GM12878 (cell line): ENCODE data around the gene MTNR1A. TPM values are rescaled to one million over a fixed set of nuclear protein-coding genes. Genes with fewer than 3 reads are reported as not detected.
"Not testable (repeated sequence)": the region's sequence is repeated elsewhere in the genome, so short reads cannot be mapped to it uniquely, and the experiment has no call there.

Experiments
- ATAC-seq: fragments of 200-7000 bp; cut with Tn5 transposase; 3 replicates; pipeline ENCODE4 v1.9.1; 2020; ENCODE audit warnings: mild to moderate bottlenecking, moderate library complexity
- BruUV-seq: library from RNA; stranded (reverse); fragments of 400-500 nt; replicated peaks from 2 replicates; lab custom pipeline; 2021; lab: Mats Ljungman, UMichigan
- CTCF ChIA-PET: fragments of 300-600 bp; sonication (Branson Sonifier 250); formaldehyde crosslinking; extraction: SDS; loops from one replicate; lab custom pipeline; 2021; ENCODE audit warnings: inconsistent platforms; lab: Yijun Ruan, JAX
- POLR2A ChIA-PET: fragments of 350-600 bp; formaldehyde crosslinking; extraction: SDS; loops from one replicate; lab custom pipeline; 2021; ENCODE audit warnings: inconsistent platforms; lab: Charles Lee
- RAD21 ChIA-PET: fragments of 300-600 bp; sonication (Branson Sonifier 250); formaldehyde crosslinking; loops from one replicate; lab custom pipeline; 2023; ENCODE audit warnings: antibody characterized with exemption; ENCODE audit not compliant: unreplicated experiment; lab: Charles Lee
- SMC1A ChIA-PET: fragments of 300-600 bp; sonication (Branson Sonifier 250); formaldehyde crosslinking; loops from one replicate; lab custom pipeline; 2023; ENCODE audit not compliant: unreplicated experiment, uncharacterized antibody; lab: Charles Lee
- DNase-seq: peaks from one replicate; pipeline ENCODE4 v3.0.0-alpha.2; 2011; ENCODE audit warnings: low read depth, low spot score
- FAIRE-seq: peaks from 3 replicates; lab custom pipeline; 2011; peaks lifted over from hg19 to GRCh38; lab: Jason Lieb, UNC
- H2AFZ ChIP-seq: 2 replicates; pipeline ENCODE4 v1.6.0; 2011; ENCODE audit warnings: low read depth, low read length, control low read depth; ENCODE audit not compliant: control insufficient read depth
- H3K27ac ChIP-seq: 2 replicates; pipeline ENCODE4 v1.5.1; 2011; ENCODE audit warnings: control low read depth; ENCODE audit not compliant: control insufficient read depth, insufficient read depth
- H3K27me3 ChIP-seq, 2 experiments: replicated peaks in 1 of 2; 2 replicates each; pipeline versions ENCODE4 v1.6.0 to v1.6.1; 2011; ENCODE audit warnings: low read length in 1 of 2; ENCODE audit not compliant: control insufficient read depth in 2 of 2, insufficient read depth in 2 of 2
- H3K36me3 ChIP-seq, 2 experiments: 2 replicates each; pipeline ENCODE4 v1.5.1; 2011; ENCODE audit warnings: low read length in 1 of 2; ENCODE audit not compliant: control insufficient read depth in 2 of 2, insufficient read depth in 2 of 2
- H3K4me1 ChIP-seq: 2 replicates; pipeline ENCODE4 v1.6.1; 2011; ENCODE audit warnings: mild to moderate bottlenecking, low read length, moderate library complexity, mixed read lengths; ENCODE audit not compliant: control insufficient read depth, insufficient read depth
- H3K4me2 ChIP-seq: 2 replicates; pipeline ENCODE4 v1.6.0; 2011; ENCODE audit warnings: control low read depth; ENCODE audit not compliant: control insufficient read depth, insufficient read depth
- H3K4me3 ChIP-seq: fragments of 200-600 bp; sonication (generic); 2 replicates; pipeline ENCODE4 v1.5.1; 2016
- H3K79me2 ChIP-seq: 2 replicates; pipeline ENCODE4 v1.6.0; 2011; ENCODE audit warnings: low read length; ENCODE audit not compliant: control insufficient read depth, insufficient read depth
- H3K9ac ChIP-seq: 2 replicates; pipeline ENCODE4 v1.8.0; 2011; ENCODE audit warnings: low read length, control low read depth, mixed read lengths; ENCODE audit not compliant: control insufficient read depth, insufficient read depth
- H3K9me3 ChIP-seq: replicated peaks from 3 replicates; pipeline ENCODE4 v1.5.1; 2011; ENCODE audit warnings: mild to moderate bottlenecking, low read length; ENCODE audit not compliant: control insufficient read depth, insufficient read depth
- H4K20me1 ChIP-seq: 2 replicates; pipeline ENCODE4 v1.6.0; 2011; ENCODE audit not compliant: control insufficient read depth, insufficient read depth
- EP300 ChIP-seq, 2 experiments: fragments of 150-350 bp in 1 of 2; IDR thresholded peaks; 2 replicates each; pipeline ENCODE4 v1.6.1; 2011 to 2012; ENCODE audit warnings: low read depth in 2 of 2, low read length in 2 of 2, borderline replicate concordance in 1 of 2, improper control_type of control experiment in 1 of 2, inconsistent platforms in 1 of 2; ENCODE audit not compliant: control insufficient read depth in 1 of 2
- HDAC2 ChIP-seq: fragments of 200-600 bp; sonication (generic); IDR thresholded peaks from 2 replicates; pipeline ENCODE4 v1.6.1; 2017
- NFXL1 ChIP-seq: fragments of 450-650 bp; IDR thresholded peaks from 2 replicates; pipeline ENCODE4 v1.6.1; 2017; ENCODE audit warnings: antibody characterized with exemption, mild to moderate bottlenecking, borderline replicate concordance
- NR2F1 ChIP-seq: fragments of 450-650 bp; conservative IDR thresholded peaks from 2 replicates; pipeline ENCODE4 v1.6.1; 2017; ENCODE audit warnings: mild to moderate bottlenecking
- RAD21 ChIP-seq: IDR thresholded peaks from 2 replicates; pipeline ENCODE4 v1.6.1; 2011; ENCODE audit warnings: mild to moderate bottlenecking, low read depth, low read length, moderate library complexity; ENCODE audit not compliant: insufficient read depth
- TAF1 ChIP-seq: IDR thresholded peaks from 2 replicates; pipeline ENCODE4 v1.6.1; 2011; ENCODE audit warnings: mild to moderate bottlenecking, low read depth, low read length, borderline replicate concordance
- ZNF384 ChIP-seq: IDR thresholded peaks from 2 replicates; pipeline ENCODE4 v1.6.1; 2012; ENCODE audit warnings: low read depth, mild to moderate bottlenecking, low read length, improper control_type of control experiment, borderline replicate concordance
- ZNF687 ChIP-seq: fragments of 450-650 bp; IDR thresholded peaks from 2 replicates; pipeline ENCODE4 v1.6.1; 2017; ENCODE audit warnings: mild to moderate bottlenecking, moderate library complexity
- WGBS: methylation state at CpG from one replicate; pipeline ENCODE4 v1.1.6; 2016; ENCODE audit warnings: low lambda C conversion rate; ENCODE audit not compliant: insufficient replicate concordance, insufficient coverage; ENCODE audit errors: missing lambda C conversion rate; 5-methylcytosine and 5-hydroxymethylcytosine counted together
- in situ Hi-C: fragments of 300-500 bp; cut with MboI; formaldehyde crosslinking; loops from 9 replicates; pipeline ENCODE4 v1.14.3; 2018; ENCODE audit warnings: mixed read lengths
- intact Hi-C: fragments of 100-400 bp; cut with micrococcal nuclease; formaldehyde crosslinking; loops from one replicate; pipeline ENCODE4 v1.14.2; 2022; ENCODE audit not compliant: unreplicated experiment
- polyA plus RNA-seq, 11 experiments: library from polyadenylated mRNA; depleted of rRNA in 4 of 11; unstranded in 6 of 11; stranded (reverse) in 5 of 11; fragments of >200 nt; fragmentation: Nextera tagmentation in 4 of 11; fragmentation: Illumina TruSeq in 1 of 11; extraction: Ambion mirVana in 4 of 11; extraction: Trizol in 1 of 11; gene quantifications; 1 replicate in 1 of 11; 2 replicates in 10 of 11; pipeline versions ENCODE4 v1.2.1 to v1.2.3, GENCODE V29; 2011 to 2016; ENCODE audit warnings: inconsistent platforms in 2 of 11, missing spikeins in 2 of 11, low read depth in 1 of 11
- total RNA-seq, 4 experiments: library from RNA; depleted of rRNA in 3 of 4; stranded (reverse); fragments of >200 nt in 3 of 4; fragmentation: Illumina TruSeq in 1 of 4; extraction: Trizol in 1 of 4; gene quantifications; 2 replicates each; pipeline versions ENCODE4 v1.2.1 to v1.2.3, GENCODE V29; 2013 to 2021

The MTNR1A gene
- total and polyA plus RNA-seq, 10 of the 15 experiments (the other 5 are each of a cell fraction or from before 2014, with no cell fraction given), result 0.14 TPM; not detected in 9

GRCh38 chr4:186523927-186524326, 31.4 kb downstream of the MTNR1A start:
- 83% methylated on average over 3 of the region's 4 CpGs for WGBS
- BruUV-seq, in situ Hi-C loops, H3K79me2 ChIP-seq, DNase-seq, intact Hi-C loops, H3K4me3 ChIP-seq, RAD21 ChIA-PET, H3K27me3 ChIP-seq, H3K4me2 ChIP-seq, POLR2A ChIA-PET, FAIRE-seq, SMC1A ChIA-PET, H3K27ac ChIP-seq, H3K4me1 ChIP-seq, H2AFZ ChIP-seq, H3K9ac ChIP-seq, H4K20me1 ChIP-seq, H3K9me3 ChIP-seq, CTCF ChIA-PET, ATAC-seq, H3K36me3 ChIP-seq: not testable (repeated sequence)

GRCh38 chr4:186516287-186516686, 39.1 kb downstream of the MTNR1A start:
- CTCF ChIA-PET, result no interaction called here
- TF ChIP-seq ZNF687 (no peak), ZNF384 (no peak), HDAC2 (no peak), NR2F1 (no peak), NFXL1 (no peak), EP300 (IDR thresholded peaks at IDR 0.05; ENCODE audit: borderline replicate concordance in 1 of 2, control insufficient read depth in 1 of 2, low read depth in 2 of 2, low read length in 2 of 2) (no peak), RAD21 (no peak), TAF1 (no peak)

More at GRCh38 chr4:186516287-186516686, 39.1 kb downstream of the MTNR1A start:
- H3K9me3 ChIP-seq, result no peaks in the 10 kb centered on the region; the same call in 2 of the 3 replicates
- no peaks in the 10 kb centered on the region for H3K36me3 ChIP-seq
- H3K9ac ChIP-seq, result no peak overlapping the region
- no peaks in the 10 kb centered on the region for H3K79me2 ChIP-seq
- no peak overlapping the region for H3K4me2 ChIP-seq
- H4K20me1 ChIP-seq, result no peaks in the 10 kb centered on the region
- DNase-seq (no peak), ATAC-seq (no peak), FAIRE-seq (no peak)
- ChIA-PET RAD21 (no interaction called here), POLR2A (no interaction called here), SMC1A (no interaction called here)
- WGBS, result 3% methylated on average over 3 of the region's 4 CpGs
- H3K4me3 ChIP-seq, result no peak overlapping the region
- in situ Hi-C loops (no loop called here), intact Hi-C loops (no loop called here)
- no peak overlapping the region for H2AFZ ChIP-seq
- H3K4me1 ChIP-seq, result no peaks in the 10 kb centered on the region
- H3K27ac ChIP-seq, result no peak overlapping the region
- H3K27me3 ChIP-seq, result no peaks in the 10 kb centered on the region
- BruUV-seq, result no TSS peak
